ENCODE data around the gene PHF1. TPM values are rescaled to one million over a fixed set of nuclear protein-coding genes. Genes with fewer than 3 reads are reported as not detected.

The PHF1 gene
- total RNA-seq, 2 experiments from 2014 or later = 46.4 to 51.4 TPM

GRCh38 chr6:33443619-33444504 lies 33.0 kb downstream of the PHF1 start:
- peaks cover 1% of the 10 kb centered on the region for H3K4me1 Mint-ChIP-seq
- no peak for DNase-seq
- H3K36me3 Mint-ChIP-seq (ENCODE audit: low read depth) = peaks cover 58% of the 10 kb centered on the region
- H3K27ac Mint-ChIP-seq = no peak overlapping the region
- no peaks in the 10 kb centered on the region for H3K27me3 Mint-ChIP-seq
- H3K4me3 Mint-ChIP-seq = no peak overlapping the region
- POLR2A ChIA-PET = no interaction called here
- no peaks in the 10 kb centered on the region for H3K9me3 Mint-ChIP-seq
- CTCF ChIA-PET = interaction anchor here (2.0 kb wide), 1 partner anchor 10 kb away, joined by 8 read pairs; the partner anchor contains the start of gene ZBTB9

GRCh38 chr6:33445119-33445603 lies 34.3 kb downstream of the PHF1 start:
- peaks cover 52% of the 10 kb centered on the region for H3K36me3 Mint-ChIP-seq (ENCODE audit: low read depth)
- ChIA-PET CTCF (interaction anchor here (2.0 kb wide), 1 partner anchor 9 kb away, joined by 8 read pairs; the partner anchor contains the start of gene ZBTB9), POLR2A (no interaction called here)
- H3K4me1 Mint-ChIP-seq = peaks cover 1% of the 10 kb centered on the region
- DNase-seq = no peak
- no peak overlapping the region for H3K4me3 Mint-ChIP-seq
- H3K27me3 Mint-ChIP-seq = no peaks in the 10 kb centered on the region
- H3K27ac Mint-ChIP-seq = no peak overlapping the region
- no peaks in the 10 kb centered on the region for H3K9me3 Mint-ChIP-seq

- H3K4me1 Mint-ChIP-seq = peaks cover 1% of the 10 kb centered on the region
- H3K4me3 Mint-ChIP-seq = no peak overlapping the region
- no peaks in the 10 kb centered on the region for H3K27me3 Mint-ChIP-seq
- no peak for DNase-seq
- H3K36me3 Mint-ChIP-seq (ENCODE audit: low read depth) = peaks cover 42% of the 10 kb centered on the region
- no peaks in the 10 kb centered on the region for H3K9me3 Mint-ChIP-seq
- H3K27ac Mint-ChIP-seq = no peak overlapping the region
- POLR2A ChIA-PET = interaction anchor here (0.6 to 1.1 kb wide), 2 partner anchors 8 to 15 kb away, joined by 3 read pairs; partner anchors contain the start of gene ZBTB9
- CTCF ChIA-PET = interaction anchor here (1.1 to 2.0 kb wide), 2 partner anchors 8 to 15 kb away, joined by 3 to 8 read pairs; partner anchors contain the start of gene ZBTB9
These were observed 35.5 kb downstream of the PHF1 start for GRCh38 chr6:33446356-33446755.

GRCh38 chr6:33450434-33450833 lies 39.6 kb downstream of the PHF1 start:
- H3K4me3 Mint-ChIP-seq = no peak overlapping the region
- DNase-seq = no peak
- POLR2A ChIA-PET = interaction anchor here (1.0 kb wide), 1 partner anchor 20 kb away, joined by 4 read pairs; no protein-coding TSS in a partner anchor
- H3K27ac Mint-ChIP-seq = no peak overlapping the region
- H3K36me3 Mint-ChIP-seq (ENCODE audit: low read depth) = peaks cover 29% of the 10 kb centered on the region
- CTCF ChIA-PET = no interaction called here
- peaks cover 25% of the 10 kb centered on the region for H3K4me1 Mint-ChIP-seq
- no peaks in the 10 kb centered on the region for H3K9me3 Mint-ChIP-seq
- H3K27me3 Mint-ChIP-seq = no peaks in the 10 kb centered on the region

GRCh38 chr6:33451606-33452005 lies 40.8 kb downstream of the PHF1 start:
- no peak for DNase-seq
- Mint-ChIP-seq H3K27me3 (no peaks in the 10 kb centered on the region), H3K9me3 (no peaks in the 10 kb centered on the region), H3K4me3 (no peak overlapping the region), H3K36me3 (ENCODE audit: low read depth) (peaks cover 28% of the 10 kb centered on the region), H3K4me1 (peaks cover 26% of the 10 kb centered on the region), H3K27ac (no peak overlapping the region)
- POLR2A ChIA-PET = no interaction called here
- CTCF ChIA-PET = no interaction called here

GRCh38 chr6:33452496-33452895 lies 41.7 kb downstream of the PHF1 start:
- no peak overlapping the region for H3K4me3 Mint-ChIP-seq
- CTCF ChIA-PET = interaction anchor here (0.6 kb wide), 1 partner anchor 95 kb away, joined by 3 read pairs; no protein-coding TSS in a partner anchor

GRCh38 chr6:33453393-33454008 lies 42.7 kb downstream of the PHF1 start:
- peak overlapping the region; percentile 79 for H3K27ac Mint-ChIP-seq
- ChIA-PET POLR2A (interaction anchor here (0.6 to 2.9 kb wide), 16 partner anchors 7 to 258 kb away, joined by 3 to 19 read pairs (median 6); partner anchors contain the start of genes B3GALT4, BAK1, ITPR3 and RPS18), CTCF (interaction anchor here (0.5 to 4.3 kb wide), 7 partner anchors 8 to 173 kb away, joined by 3 to 23 read pairs (median 6); partner anchors contain the start of genes BAK1 and CUTA)
- H3K36me3 Mint-ChIP-seq (ENCODE audit: low read depth) = peaks cover 17% of the 10 kb centered on the region
- peak overlapping the region; percentile 83 for H3K4me3 Mint-ChIP-seq
- peaks cover 25% of the 10 kb centered on the region for H3K4me1 Mint-ChIP-seq
- DNase-seq = no peak
- H3K9me3 Mint-ChIP-seq = no peaks in the 10 kb centered on the region
- H3K27me3 Mint-ChIP-seq = no peaks in the 10 kb centered on the region

More at GRCh38 chr6:33452496-33452895, 41.7 kb downstream of the PHF1 start:
- Mint-ChIP-seq H3K36me3 (ENCODE audit: low read depth) (peaks cover 27% of the 10 kb centered on the region), H3K27ac (no peak overlapping the region), H3K27me3 (no peaks in the 10 kb centered on the region), H3K4me1 (peaks cover 26% of the 10 kb centered on the region), H3K9me3 (no peaks in the 10 kb centered on the region)
- POLR2A ChIA-PET = no interaction called here
- no peak for DNase-seq

- Mint-ChIP-seq H3K4me1 (peaks cover 25% of the 10 kb centered on the region), H3K27me3 (no peaks in the 10 kb centered on the region), H3K9me3 (no peaks in the 10 kb centered on the region), H3K27ac (peak within 1 kb of the TSS; percentile 79), H3K4me3 (peak within 1 kb of the TSS; percentile 83), H3K36me3 (ENCODE audit: low read depth) (peaks cover 12% of the 10 kb centered on the region)
- ChIA-PET POLR2A (interaction anchor here (0.6 to 2.9 kb wide), 21 partner anchors 8 to 257 kb away, joined by 3 to 19 read pairs (median 5); partner anchors contain the start of genes B3GALT4, BAK1, ITPR3 and RPS18), CTCF (interaction anchor here (0.5 to 4.3 kb wide), 13 partner anchors 9 to 174 kb away, joined by 3 to 23 read pairs (median 4); partner anchors contain the start of genes BAK1, CUTA and KIFC1)
- peak; percentile 96 for DNase-seq
These were observed 43.5 kb downstream of the PHF1 start, which contains the start of gene ZBTB9 for GRCh38 chr6:33454009-33454946. Gene ZBTB9, plus strand, starts transcription at chr6:33454576. Its CDS starts 525 bp downstream, at chr6:33455101.

- CTCF ChIA-PET = interaction anchor here (0.7 to 4.3 kb wide), 8 partner anchors 15 to 153 kb away, joined by 3 to 23 read pairs (median 4); partner anchors contain the start of genes BAK1, CUTA and KIFC1
- Mint-ChIP-seq H3K27me3 (no peaks in the 10 kb centered on the region), H3K9me3 (no peaks in the 10 kb centered on the region), H3K4me3 (peak overlapping the region; percentile 83), H3K36me3 (ENCODE audit: low read depth) (peaks cover 12% of the 10 kb centered on the region), H3K4me1 (peaks cover 25% of the 10 kb centered on the region), H3K27ac (peak overlapping the region; percentile 79)
- no peak for DNase-seq
- POLR2A ChIA-PET = interaction anchor here (0.8 to 2.9 kb wide), 14 partner anchors 15 to 256 kb away, joined by 3 to 19 read pairs (median 6); partner anchors contain the start of genes B3GALT4, BAK1, ITPR3 and RPS18
These were observed 44.2 kb downstream of the PHF1 start for GRCh38 chr6:33455051-33455450.

GRCh38 chr6:33456156-33456555 lies 45.3 kb downstream of the PHF1 start:
- Mint-ChIP-seq H3K4me1 (peaks cover 25% of the 10 kb centered on the region), H3K9me3 (no peaks in the 10 kb centered on the region), H3K36me3 (ENCODE audit: low read depth) (peaks cover 12% of the 10 kb centered on the region), H3K4me3 (peak overlapping the region; percentile 13), H3K27ac (no peak overlapping the region), H3K27me3 (no peaks in the 10 kb centered on the region)
- ChIA-PET CTCF (interaction anchor here (3.1 to 4.3 kb wide), 2 partner anchors 123 to 130 kb away, joined by 13 to 23 read pairs; partner anchors contain the start of gene BAK1), POLR2A (no interaction called here)
- no peak for DNase-seq

- Mint-ChIP-seq H3K27me3 (peaks cover 12% of the 10 kb centered on the region), H3K4me3 (no peak overlapping the region), H3K4me1 (peaks cover 17% of the 10 kb centered on the region), H3K27ac (no peak overlapping the region), H3K9me3 (no peaks in the 10 kb centered on the region), H3K36me3 (ENCODE audit: low read depth) (peaks cover 12% of the 10 kb centered on the region)
- ChIA-PET CTCF (no interaction called here), POLR2A (no interaction called here)
- no peak for DNase-seq
These were observed 47.9 kb downstream of the PHF1 start for GRCh38 chr6:33458676-33459075.

GRCh38 chr6:33459226-33459625 lies 48.4 kb downstream of the PHF1 start:
- Mint-ChIP-seq H3K27ac (no peak overlapping the region), H3K4me1 (peaks cover 13% of the 10 kb centered on the region), H3K27me3 (peaks cover 13% of the 10 kb centered on the region), H3K9me3 (no peaks in the 10 kb centered on the region), H3K4me3 (no peak overlapping the region), H3K36me3 (ENCODE audit: low read depth) (peaks cover 12% of the 10 kb centered on the region)
- DNase-seq = no peak
- ChIA-PET CTCF (no interaction called here), POLR2A (no interaction called here)
